ENCODE results near the gene LARP4B.

The LARP4B gene

GRCh38 chr10:814536-815302 is 116.8 kb downstream of the LARP4B start:
- 96% methylated on average over 34 of the region's 34 CpGs for WGBS
- H3K9ac ChIP-seq (ENCODE audit: low read depth, low read length) = no peak overlapping the region
- H3K27ac ChIP-seq (ENCODE audit: low read depth, low read length) = no peak overlapping the region
- no peaks in the 10 kb centered on the region for H3K4me1 ChIP-seq (ENCODE audit: insufficient read depth, low read length)
- H3K9me3 ChIP-seq (ENCODE audit: insufficient read depth, low read depth, low read length) = no peaks in the 10 kb centered on the region
- peaks cover 95% of the 10 kb centered on the region for H3K36me3 ChIP-seq (ENCODE audit: insufficient read depth, low read length)
- no peak overlapping the region for H3K4me3 ChIP-seq (ENCODE audit: low read length)
- no peaks in the 10 kb centered on the region for H3K27me3 ChIP-seq (ENCODE audit: insufficient read depth, low read length)

GRCh38 chr10:813286-813685 is 118.2 kb downstream of the LARP4B start:
- no peaks in the 10 kb centered on the region for H3K4me1 ChIP-seq (ENCODE audit: insufficient read depth, low read length)
- 96% methylated on average over 6 of the region's 6 CpGs for WGBS

GRCh38 chr10:812787-813186 is 118.7 kb downstream of the LARP4B start:
- no peak overlapping the region for H3K4me3 ChIP-seq (ENCODE audit: low read length)
- H3K9me3 ChIP-seq (ENCODE audit: insufficient read depth, low read depth, low read length) = no peaks in the 10 kb centered on the region
- no peak overlapping the region for H3K27ac ChIP-seq (ENCODE audit: low read depth, low read length)
- 96% methylated on average over 17 of the region's 19 CpGs for WGBS
- H3K4me1 ChIP-seq (ENCODE audit: insufficient read depth, low read length) = no peaks in the 10 kb centered on the region
- peaks cover 95% of the 10 kb centered on the region for H3K36me3 ChIP-seq (ENCODE audit: insufficient read depth, low read length)
- no peak overlapping the region for H3K9ac ChIP-seq (ENCODE audit: low read depth, low read length)
- no peaks in the 10 kb centered on the region for H3K27me3 ChIP-seq (ENCODE audit: insufficient read depth, low read length)

More at GRCh38 chr10:813286-813685, 118.2 kb downstream of the LARP4B start:
- H3K27ac ChIP-seq (ENCODE audit: low read depth, low read length) = no peak overlapping the region
- H3K9ac ChIP-seq (ENCODE audit: low read depth, low read length) = no peak overlapping the region
- no peaks in the 10 kb centered on the region for H3K9me3 ChIP-seq (ENCODE audit: insufficient read depth, low read depth, low read length)
- H3K4me3 ChIP-seq (ENCODE audit: low read length) = no peak overlapping the region
- H3K36me3 ChIP-seq (ENCODE audit: insufficient read depth, low read length) = peaks cover 95% of the 10 kb centered on the region
- H3K27me3 ChIP-seq (ENCODE audit: insufficient read depth, low read length) = no peaks in the 10 kb centered on the region

- Histone ChIP-seq H3K27ac (ENCODE audit: low read depth, low read length) (no peak overlapping the region), H3K4me1 (ENCODE audit: insufficient read depth, low read length) (no peaks in the 10 kb centered on the region), H3K27me3 (ENCODE audit: insufficient read depth, low read length) (no peaks in the 10 kb centered on the region), H3K9ac (ENCODE audit: low read depth, low read length) (no peak overlapping the region), H3K9me3 (ENCODE audit: insufficient read depth, low read depth, low read length) (no peaks in the 10 kb centered on the region), H3K36me3 (ENCODE audit: insufficient read depth, low read length) (peaks cover 94% of the 10 kb centered on the region), H3K4me3 (ENCODE audit: low read length) (no peak overlapping the region)
- WGBS = 92% methylated on average over 9 of the region's 9 CpGs
Observed at GRCh38 chr10:811379-812175, 119.9 kb downstream of the LARP4B start.

- Histone ChIP-seq H3K9me3 (ENCODE audit: insufficient read depth, low read depth, low read length) (no peaks in the 10 kb centered on the region), H3K27me3 (ENCODE audit: insufficient read depth, low read length) (no peaks in the 10 kb centered on the region), H3K4me3 (ENCODE audit: low read length) (no peak overlapping the region), H3K27ac (ENCODE audit: low read depth, low read length) (no peak overlapping the region), H3K4me1 (ENCODE audit: insufficient read depth, low read length) (no peaks in the 10 kb centered on the region), H3K9ac (ENCODE audit: low read depth, low read length) (no peak overlapping the region), H3K36me3 (ENCODE audit: insufficient read depth, low read length) (peaks cover 84% of the 10 kb centered on the region)
- WGBS = 85% methylated on average over 16 of the region's 16 CpGs
Observed at GRCh38 chr10:810351-810846, 121.1 kb downstream of the LARP4B start.

- no peaks in the 10 kb centered on the region for H3K4me1 ChIP-seq (ENCODE audit: insufficient read depth, low read length)
- no peak overlapping the region for H3K9ac ChIP-seq (ENCODE audit: low read depth, low read length)
- H3K27me3 ChIP-seq (ENCODE audit: insufficient read depth, low read length) = no peaks in the 10 kb centered on the region
- H3K4me3 ChIP-seq (ENCODE audit: low read length) = no peak overlapping the region
- no peak overlapping the region for H3K27ac ChIP-seq (ENCODE audit: low read depth, low read length)
- 95% methylated on average over 29 of the region's 29 CpGs for WGBS
- no peaks in the 10 kb centered on the region for H3K9me3 ChIP-seq (ENCODE audit: insufficient read depth, low read depth, low read length)
- peaks cover 78% of the 10 kb centered on the region for H3K36me3 ChIP-seq (ENCODE audit: insufficient read depth, low read length)
Observed at GRCh38 chr10:809671-810350, 121.7 kb downstream of the LARP4B start.

GRCh38 chr10:807958-808353 is 123.5 kb downstream of the LARP4B start:
- Histone ChIP-seq H3K9ac (ENCODE audit: low read depth, low read length) (no peak overlapping the region), H3K4me1 (ENCODE audit: insufficient read depth, low read length) (no peaks in the 10 kb centered on the region), H3K27ac (ENCODE audit: low read depth, low read length) (no peak overlapping the region), H3K27me3 (ENCODE audit: insufficient read depth, low read length) (no peaks in the 10 kb centered on the region), H3K9me3 (ENCODE audit: insufficient read depth, low read depth, low read length) (no peaks in the 10 kb centered on the region), H3K36me3 (ENCODE audit: insufficient read depth, low read length) (peaks cover 60% of the 10 kb centered on the region), H3K4me3 (ENCODE audit: low read length) (no peak overlapping the region)
- 96% methylated on average over 9 of the region's 9 CpGs for WGBS

- Histone ChIP-seq H3K4me3 (ENCODE audit: low read length) (no peak overlapping the region), H3K27me3 (ENCODE audit: insufficient read depth, low read length) (no peaks in the 10 kb centered on the region), H3K4me1 (ENCODE audit: insufficient read depth, low read length) (no peaks in the 10 kb centered on the region), H3K27ac (ENCODE audit: low read depth, low read length) (no peak overlapping the region), H3K9me3 (ENCODE audit: insufficient read depth, low read depth, low read length) (no peaks in the 10 kb centered on the region), H3K36me3 (ENCODE audit: insufficient read depth, low read length) (peaks cover 54% of the 10 kb centered on the region), H3K9ac (ENCODE audit: low read depth, low read length) (no peak overlapping the region)
- 96% methylated on average over 30 of the region's 30 CpGs for WGBS
Observed at GRCh38 chr10:807163-807957, 124.1 kb downstream of the LARP4B start.

- no peaks in the 10 kb centered on the region for H3K9me3 ChIP-seq (ENCODE audit: insufficient read depth, low read depth, low read length)
- H3K36me3 ChIP-seq (ENCODE audit: insufficient read depth, low read length) = peaks cover 47% of the 10 kb centered on the region
- WGBS = 93% methylated on average over 20 of the region's 20 CpGs
- no peak overlapping the region for H3K9ac ChIP-seq (ENCODE audit: low read depth, low read length)
- H3K4me1 ChIP-seq (ENCODE audit: insufficient read depth, low read length) = no peaks in the 10 kb centered on the region
- no peaks in the 10 kb centered on the region for H3K27me3 ChIP-seq (ENCODE audit: insufficient read depth, low read length)
- no peak overlapping the region for H3K27ac ChIP-seq (ENCODE audit: low read depth, low read length)
- no peak overlapping the region for H3K4me3 ChIP-seq (ENCODE audit: low read length)
Observed at GRCh38 chr10:806451-807162, 124.9 kb downstream of the LARP4B start.

- Histone ChIP-seq H3K4me3 (ENCODE audit: low read length) (no peak overlapping the region), H3K27ac (ENCODE audit: low read depth, low read length) (no peak overlapping the region), H3K4me1 (ENCODE audit: insufficient read depth, low read length) (no peaks in the 10 kb centered on the region), H3K9ac (ENCODE audit: low read depth, low read length) (no peak overlapping the region), H3K27me3 (ENCODE audit: insufficient read depth, low read length) (no peaks in the 10 kb centered on the region), H3K9me3 (ENCODE audit: insufficient read depth, low read depth, low read length) (no peaks in the 10 kb centered on the region), H3K36me3 (ENCODE audit: insufficient read depth, low read length) (peaks cover 38% of the 10 kb centered on the region)
- 95% methylated on average over 29 of the region's 29 CpGs for WGBS
Observed at GRCh38 chr10:805620-806305, 125.7 kb downstream of the LARP4B start.
